SK-N-SH (cell line): ENCODE measurements around the gene OXCT1. TPM values are rescaled to one million over a fixed set of nuclear protein-coding genes. Genes with fewer than 3 reads are reported as not detected.

Source experiments
- CTCF ChIA-PET: fragments of 300-600, 350-600 bp; formaldehyde crosslinking; extraction: SDS; loops from one replicate; lab custom pipeline; 2021; lab: Yijun Ruan, JAX
- POLR2A ChIA-PET: fragments of 350-600 bp; sonication (Branson Sonifier 250); formaldehyde crosslinking; extraction: SDS; loops from one replicate; lab custom pipeline; 2020; ENCODE audit warnings: antibody characterized with exemption, inconsistent platforms; lab: Yijun Ruan, JAX
- DNase-seq: peaks from one replicate; pipeline ENCODE4 v3.0.0; 2012
- H2AFZ ChIP-seq: fragments of 200-600 bp; sonication (generic); 2 replicates; pipeline ENCODE4 v1.8.1; 2016; ENCODE audit warnings: antibody characterized with exemption, mild to moderate bottlenecking, low read depth
- H3F3A ChIP-seq: fragments of 200-600 bp; sonication (generic); replicated peaks from 2 replicates; pipeline ENCODE3; 2016; ENCODE audit warnings: antibody characterized with exemption, mild to moderate bottlenecking; ENCODE audit not compliant: insufficient read depth
- H3K27ac ChIP-seq, 2 experiments: fragments of 200-500 bp in 1 of 2; fragments of 200-600 bp in 1 of 2; sonication (Bioruptor generic) in 1 of 2; sonication (generic), shearing (Covaris generic) in 1 of 2; 2 replicates each; pipeline versions ENCODE4 v1.5.1 to v1.6.1; 2014 to 2016; ENCODE audit warnings: low read depth in 2 of 2, inconsistent platforms in 1 of 2, low read length in 1 of 2, mild to moderate bottlenecking in 1 of 2, mixed read lengths in 1 of 2
- H3K27me3 ChIP-seq: fragments of 200-600 bp; sonication (generic), shearing (Covaris generic); 2 replicates; pipeline ENCODE4 v1.6.1; 2016; ENCODE audit warnings: mixed run types; ENCODE audit not compliant: insufficient read depth
- H3K36me3 ChIP-seq, 2 experiments: fragments of 200-500 bp in 1 of 2; fragments of 200-600 bp in 1 of 2; sonication (Bioruptor generic) in 1 of 2; sonication (generic) in 1 of 2; replicated peaks in 1 of 2; 2 replicates each; pipeline versions ENCODE3 to v1.5.1; 2014 to 2016; ENCODE audit warnings: low read length in 1 of 2, mild to moderate bottlenecking in 1 of 2; ENCODE audit not compliant: insufficient read depth in 2 of 2, control insufficient read depth in 1 of 2
- H3K4me1 ChIP-seq, 2 experiments: fragments of 200-500 bp in 1 of 2; fragments of 200-600 bp in 1 of 2; sonication (Bioruptor generic) in 1 of 2; sonication (generic), shearing (Covaris generic) in 1 of 2; 2 replicates each; pipeline versions ENCODE4 v1.5.1 to v1.6.1; 2014 to 2016; ENCODE audit warnings: low read depth in 1 of 2, low read length in 1 of 2, mixed run types in 1 of 2; ENCODE audit not compliant: insufficient read depth in 2 of 2, control insufficient read depth in 1 of 2
- H3K4me2 ChIP-seq: fragments of 200-600 bp; sonication (generic), shearing (Covaris generic); 2 replicates; pipeline ENCODE4 v1.6.1; 2017; ENCODE audit warnings: mixed run types
- H3K4me3 ChIP-seq, 2 experiments: fragments of 200-500 bp in 1 of 2; fragments of 200-600 bp in 1 of 2; sonication (Bioruptor generic) in 1 of 2; sonication (generic), shearing (Covaris generic) in 1 of 2; 2 replicates each; pipeline versions ENCODE4 v1.5.1 to v1.8.1; 2014 to 2016; ENCODE audit warnings: low read depth in 2 of 2, inconsistent platforms in 1 of 2, low read length in 1 of 2, mild to moderate bottlenecking in 1 of 2, mixed read lengths in 1 of 2, moderate library complexity in 1 of 2
- H3K79me2 ChIP-seq: fragments of 200-600 bp; sonication (generic); 2 replicates; pipeline ENCODE4 v1.8.1; 2017; ENCODE audit warnings: mild to moderate bottlenecking; ENCODE audit not compliant: insufficient read depth
- H3K9ac ChIP-seq: fragments of 200-600 bp; sonication (generic); 2 replicates; pipeline ENCODE4 v1.6.1; 2017; ENCODE audit warnings: mixed run types
- H3K9me2 ChIP-seq: fragments of 200-600 bp; sonication (generic); 2 replicates; pipeline ENCODE4 v1.6.1; 2017; ENCODE audit warnings: mixed run types
- H3K9me3 ChIP-seq: fragments of 200-600 bp; sonication (generic); 2 replicates; pipeline ENCODE4 v1.6.1; 2017; ENCODE audit warnings: mixed run types, mild to moderate bottlenecking, moderate library complexity
- H4K20me1 ChIP-seq: fragments of 200-600 bp; sonication (generic); 2 replicates; pipeline ENCODE4 v1.6.1; 2017; ENCODE audit warnings: mild to moderate bottlenecking, mixed run types; ENCODE audit not compliant: insufficient read depth
- CHD2 ChIP-seq: fragments of 150-350 bp; IDR thresholded peaks from 2 replicates; pipeline ENCODE4 v1.6.1; 2018; ENCODE audit warnings: low read length; ENCODE audit not compliant: partially characterized antibody
- EP300 ChIP-seq, 2 experiments: IDR thresholded peaks; 2 replicates each; pipeline versions ENCODE4 v1.4.0 to v1.6.1; 2012; ENCODE audit warnings: borderline replicate concordance in 1 of 2, low read depth in 1 of 2, low read length in 1 of 2
- FOSL2 ChIP-seq: IDR thresholded peaks from 2 replicates; pipeline ENCODE4 v1.4.0; 2012; ENCODE audit warnings: low read depth, mild to moderate bottlenecking, moderate library complexity, borderline replicate concordance
- GABPA ChIP-seq: IDR thresholded peaks from 2 replicates; pipeline ENCODE4 v1.4.0; 2012; ENCODE audit warnings: low read depth, mild to moderate bottlenecking
- MXI1 ChIP-seq: IDR thresholded peaks from 2 replicates; pipeline ENCODE4 v1.6.1; 2012; ENCODE audit warnings: mild to moderate bottlenecking, low read depth, low read length, improper control_type of control experiment
- NFIC ChIP-seq: IDR thresholded peaks from 2 replicates; pipeline ENCODE4 v1.4.0; 2012; ENCODE audit warnings: borderline replicate concordance
- NRF1 ChIP-seq: IDR thresholded peaks from 2 replicates; pipeline ENCODE4 v1.6.1; 2012; ENCODE audit warnings: low read depth, mild to moderate bottlenecking, low read length
- POLR2AphosphoS5 ChIP-seq: IDR thresholded peaks from 2 replicates; pipeline ENCODE4 v1.6.1; 2012; ENCODE audit warnings: low read depth, low read length
- RFX5 ChIP-seq: IDR thresholded peaks from 2 replicates; pipeline ENCODE4 v1.6.1; 2012; ENCODE audit warnings: mild to moderate bottlenecking, improper control_type of control experiment, low read length
- RXRA ChIP-seq: IDR thresholded peaks from 2 replicates; pipeline ENCODE4 v1.4.0; 2012; ENCODE audit warnings: low read depth, mild to moderate bottlenecking, borderline replicate concordance
- SIN3A ChIP-seq: IDR thresholded peaks from 2 replicates; pipeline ENCODE4 v1.6.1; 2012; ENCODE audit warnings: low read depth, mild to moderate bottlenecking, low read length, moderate library complexity, borderline replicate concordance
- TAF1 ChIP-seq: IDR thresholded peaks from 2 replicates; pipeline ENCODE4 v1.6.1; 2012; ENCODE audit warnings: low read depth, mild to moderate bottlenecking, low read length, moderate library complexity, borderline replicate concordance
- TCF12 ChIP-seq: IDR thresholded peaks from 2 replicates; pipeline ENCODE4 v1.4.0; 2012
- TEAD4 ChIP-seq: IDR thresholded peaks from 2 replicates; pipeline ENCODE4 v1.4.0; 2012; ENCODE audit warnings: mild to moderate bottlenecking, borderline replicate concordance; ENCODE audit not compliant: insufficient read depth
- YY1 ChIP-seq: IDR thresholded peaks from 2 replicates; pipeline ENCODE4 v1.4.0; 2012; ENCODE audit warnings: low read depth, mild to moderate bottlenecking
- WGBS: methylation state at CpG from one replicate; pipeline ENCODE4 v1.1.6; 2017; ENCODE audit warnings: low lambda C conversion rate; 5-methylcytosine and 5-hydroxymethylcytosine counted together
- polyA plus RNA-seq, 3 experiments: library from polyadenylated mRNA; depleted of rRNA; stranded (reverse); fragments of >200 nt; gene quantifications; 2 replicates each; pipeline ENCODE4 v1.2.3, GENCODE V29; 2012
- TF ChIP-seq, protein P1 (sequence below): fragments of 150-350 bp; IDR thresholded peaks from 2 replicates; pipeline ENCODE4 v1.6.1; 2016; ENCODE audit warnings: mild to moderate bottlenecking, low read depth, low read length
- TF ChIP-seq, protein P2 (sequence below): IDR thresholded peaks from 2 replicates; pipeline ENCODE4; 2012
- TF ChIP-seq, protein P3 (sequence below): IDR thresholded peaks from 2 replicates; pipeline ENCODE4 v1.4.0; 2012; ENCODE audit warnings: low read depth, borderline replicate concordance
- TF ChIP-seq, protein P4 (sequence below): IDR thresholded peaks from 2 replicates; pipeline ENCODE4 v1.4.0; 2012; ENCODE audit warnings: low read depth, borderline replicate concordance
- TF ChIP-seq, protein P5 (sequence below): IDR thresholded peaks from 2 replicates; pipeline ENCODE4 v1.4.0; 2012; ENCODE audit warnings: low read depth
- TF ChIP-seq, protein P6 (sequence below): fragments of 200-600 bp; sonication (generic); IDR thresholded peaks from 2 replicates; pipeline ENCODE4 v1.6.1; 2017; ENCODE audit warnings: antibody characterized with exemption, mild to moderate bottlenecking, moderate library complexity

OXCT1 gene
- polyA plus RNA-seq (2012; rRNA removed) = 11.7 and 14.9 TPM in 2 replicates
- 18.4 and 20.9 TPM in 2 replicates for polyA plus RNA-seq (2012; cell fraction: cytosol; rRNA removed)
- 6.4 and 12.6 TPM in 2 replicates for polyA plus RNA-seq (2012; cell fraction: nucleus; rRNA removed)

DNA sequence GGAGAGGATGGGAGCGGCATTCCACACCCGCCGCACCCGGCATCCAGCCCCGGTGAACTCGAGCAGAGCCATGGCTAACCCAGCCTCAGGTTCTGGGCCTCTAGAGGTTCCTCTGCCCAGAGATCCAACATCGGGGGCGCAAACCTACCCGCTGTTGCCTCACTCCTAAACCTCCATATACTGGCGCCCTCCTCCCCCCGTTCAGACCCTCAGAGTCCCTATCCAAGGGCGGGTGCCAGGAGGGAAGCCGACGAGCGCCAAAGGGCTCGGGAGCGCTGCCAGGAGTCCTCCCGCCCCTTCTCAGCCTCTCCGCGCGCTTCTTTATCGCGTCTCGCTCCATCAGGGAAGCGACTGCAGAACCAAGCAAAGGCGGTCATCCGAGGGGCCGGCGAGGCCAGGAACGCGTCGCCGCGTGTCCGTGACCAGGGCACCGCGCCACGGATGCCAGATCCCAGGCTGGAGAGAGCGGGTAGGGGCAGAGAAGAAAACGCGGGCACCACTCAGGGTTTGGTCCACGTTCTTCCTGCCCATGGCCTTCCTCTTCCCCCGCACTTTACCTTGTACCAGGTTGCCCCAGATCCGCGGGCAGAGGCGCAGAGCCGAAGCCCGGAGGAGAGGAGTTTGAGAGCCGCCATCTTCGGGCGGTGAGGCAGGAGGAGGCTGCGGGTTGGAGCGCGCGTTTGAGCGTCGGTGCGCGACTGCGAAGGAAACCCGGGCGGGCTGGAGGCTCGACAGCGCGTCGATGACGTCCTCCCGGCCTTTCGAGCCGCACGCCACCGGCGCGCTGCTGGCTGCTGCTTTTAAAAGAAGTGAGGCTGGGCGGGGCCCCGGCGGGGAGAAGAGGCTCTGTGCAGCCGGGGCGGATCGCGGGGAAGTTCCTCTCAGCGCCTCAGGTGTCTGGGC is at the start of gene OXCT1:
TSS of gene OXCT1 (minus strand) at position 702 of the 903 bp plus-strand sequence. CDS start at position 635, 67 bp downstream.
- Histone ChIP-seq H3K27me3 (no peaks in the 10 kb centered on the region), H3F3A (peaks cover 4% of the 10 kb centered on the region), H3K9me3 (no peaks in the 10 kb centered on the region), H3K79me2 (peaks cover 10% of the 10 kb centered on the region), H3K4me3 (peak within 1 kb of the TSS; percentile 85 to 91), H3K4me1 (peaks cover 6 to 12% of the 10 kb centered on the region in 2 experiments; a peak in 1 of 4 replicates), H3K27ac (peak within 1 kb of the TSS; percentile 72 to 89), H4K20me1 (no peaks in the 10 kb centered on the region), H3K4me2 (peak within 1 kb of the TSS; percentile 94), H3K9ac (peak within 1 kb of the TSS; percentile 84), H3K9me2 (no peaks in the 10 kb centered on the region), H3K36me3 (no peaks in the 10 kb centered on the region), H2AFZ (peak within 1 kb of the TSS; percentile 96)
- CTCF ChIA-PET = interaction anchor here (1.3 to 5.7 kb wide), 3 partner anchors 13 to 187 kb away, joined by 4 to 46 read pairs (median 5); no protein-coding TSS in a partner anchor
- 2% methylated on average over 47 of the region's 82 CpGs for WGBS
- peak; percentile 88 for DNase-seq
- POLR2A ChIA-PET = interaction anchor here (0.6 to 1.4 kb wide), 3 partner anchors 34 to 1176 kb away, joined by 5 to 10 read pairs (median 9); partner anchors contain the start of gene RIMOC1
- TF ChIP-seq, protein P1, sequence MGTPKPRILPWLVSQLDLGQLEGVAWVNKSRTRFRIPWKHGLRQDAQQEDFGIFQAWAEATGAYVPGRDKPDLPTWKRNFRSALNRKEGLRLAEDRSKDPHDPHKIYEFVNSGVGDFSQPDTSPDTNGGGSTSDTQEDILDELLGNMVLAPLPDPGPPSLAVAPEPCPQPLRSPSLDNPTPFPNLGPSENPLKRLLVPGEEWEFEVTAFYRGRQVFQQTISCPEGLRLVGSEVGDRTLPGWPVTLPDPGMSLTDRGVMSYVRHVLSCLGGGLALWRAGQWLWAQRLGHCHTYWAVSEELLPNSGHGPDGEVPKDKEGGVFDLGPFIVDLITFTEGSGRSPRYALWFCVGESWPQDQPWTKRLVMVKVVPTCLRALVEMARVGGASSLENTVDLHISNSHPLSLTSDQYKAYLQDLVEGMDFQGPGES = no peak
- TF ChIP-seq, protein P2, sequence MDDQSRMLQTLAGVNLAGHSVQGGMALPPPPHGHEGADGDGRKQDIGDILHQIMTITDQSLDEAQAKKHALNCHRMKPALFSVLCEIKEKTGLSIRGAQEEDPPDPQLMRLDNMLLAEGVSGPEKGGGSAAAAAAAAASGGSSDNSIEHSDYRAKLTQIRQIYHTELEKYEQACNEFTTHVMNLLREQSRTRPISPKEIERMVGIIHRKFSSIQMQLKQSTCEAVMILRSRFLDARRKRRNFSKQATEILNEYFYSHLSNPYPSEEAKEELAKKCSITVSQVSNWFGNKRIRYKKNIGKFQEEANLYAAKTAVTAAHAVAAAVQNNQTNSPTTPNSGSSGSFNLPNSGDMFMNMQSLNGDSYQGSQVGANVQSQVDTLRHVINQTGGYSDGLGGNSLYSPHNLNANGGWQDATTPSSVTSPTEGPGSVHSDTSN = no peak
- TF ChIP-seq MXI1 (peak; percentile 69; the same call in 1 of the 2 replicates), YY1 (peak; percentile 83), SIN3A (peak; percentile 44; the same call in 1 of the 2 replicates), RXRA (no peak), TCF12 (no peak), CHD2 (no peak), RFX5 (no peak), POLR2AphosphoS5 (peak; percentile 51; the same call in 1 of the 2 replicates), NFIC (peak; percentile 52), TAF1 (peak; percentile 77; the same call in 1 of the 2 replicates), EP300 (IDR thresholded peaks at IDR 0.05; ENCODE audit: borderline replicate concordance in 1 of 2, low read depth in 1 of 2, low read length in 1 of 2) (no peak), NRF1 (peak; percentile 46; the same call in 1 of the 2 replicates), FOSL2 (no peak), TEAD4 (peak; percentile 1; the same call in 1 of the 2 replicates), GABPA (0 out of 2 replicates have a peak, but pooled peaks have one; percentile 9)
- TF ChIP-seq, protein P3, sequence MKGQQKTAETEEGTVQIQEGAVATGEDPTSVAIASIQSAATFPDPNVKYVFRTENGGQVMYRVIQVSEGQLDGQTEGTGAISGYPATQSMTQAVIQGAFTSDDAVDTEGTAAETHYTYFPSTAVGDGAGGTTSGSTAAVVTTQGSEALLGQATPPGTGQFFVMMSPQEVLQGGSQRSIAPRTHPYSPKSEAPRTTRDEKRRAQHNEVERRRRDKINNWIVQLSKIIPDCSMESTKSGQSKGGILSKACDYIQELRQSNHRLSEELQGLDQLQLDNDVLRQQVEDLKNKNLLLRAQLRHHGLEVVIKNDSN = no peak; the same call in 1 of the 2 replicates
- TF ChIP-seq, protein P4, sequence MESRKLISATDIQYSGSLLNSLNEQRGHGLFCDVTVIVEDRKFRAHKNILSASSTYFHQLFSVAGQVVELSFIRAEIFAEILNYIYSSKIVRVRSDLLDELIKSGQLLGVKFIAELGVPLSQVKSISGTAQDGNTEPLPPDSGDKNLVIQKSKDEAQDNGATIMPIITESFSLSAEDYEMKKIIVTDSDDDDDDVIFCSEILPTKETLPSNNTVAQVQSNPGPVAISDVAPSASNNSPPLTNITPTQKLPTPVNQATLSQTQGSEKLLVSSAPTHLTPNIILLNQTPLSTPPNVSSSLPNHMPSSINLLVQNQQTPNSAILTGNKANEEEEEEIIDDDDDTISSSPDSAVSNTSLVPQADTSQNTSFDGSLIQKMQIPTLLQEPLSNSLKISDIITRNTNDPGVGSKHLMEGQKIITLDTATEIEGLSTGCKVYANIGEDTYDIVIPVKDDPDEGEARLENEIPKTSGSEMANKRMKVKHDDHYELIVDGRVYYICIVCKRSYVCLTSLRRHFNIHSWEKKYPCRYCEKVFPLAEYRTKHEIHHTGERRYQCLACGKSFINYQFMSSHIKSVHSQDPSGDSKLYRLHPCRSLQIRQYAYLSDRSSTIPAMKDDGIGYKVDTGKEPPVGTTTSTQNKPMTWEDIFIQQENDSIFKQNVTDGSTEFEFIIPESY = no peak
- TF ChIP-seq, protein P5, sequence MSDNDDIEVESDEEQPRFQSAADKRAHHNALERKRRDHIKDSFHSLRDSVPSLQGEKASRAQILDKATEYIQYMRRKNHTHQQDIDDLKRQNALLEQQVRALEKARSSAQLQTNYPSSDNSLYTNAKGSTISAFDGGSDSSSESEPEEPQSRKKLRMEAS = peak; percentile 56; the same call in 1 of the 2 replicates
- TF ChIP-seq, protein P6, sequence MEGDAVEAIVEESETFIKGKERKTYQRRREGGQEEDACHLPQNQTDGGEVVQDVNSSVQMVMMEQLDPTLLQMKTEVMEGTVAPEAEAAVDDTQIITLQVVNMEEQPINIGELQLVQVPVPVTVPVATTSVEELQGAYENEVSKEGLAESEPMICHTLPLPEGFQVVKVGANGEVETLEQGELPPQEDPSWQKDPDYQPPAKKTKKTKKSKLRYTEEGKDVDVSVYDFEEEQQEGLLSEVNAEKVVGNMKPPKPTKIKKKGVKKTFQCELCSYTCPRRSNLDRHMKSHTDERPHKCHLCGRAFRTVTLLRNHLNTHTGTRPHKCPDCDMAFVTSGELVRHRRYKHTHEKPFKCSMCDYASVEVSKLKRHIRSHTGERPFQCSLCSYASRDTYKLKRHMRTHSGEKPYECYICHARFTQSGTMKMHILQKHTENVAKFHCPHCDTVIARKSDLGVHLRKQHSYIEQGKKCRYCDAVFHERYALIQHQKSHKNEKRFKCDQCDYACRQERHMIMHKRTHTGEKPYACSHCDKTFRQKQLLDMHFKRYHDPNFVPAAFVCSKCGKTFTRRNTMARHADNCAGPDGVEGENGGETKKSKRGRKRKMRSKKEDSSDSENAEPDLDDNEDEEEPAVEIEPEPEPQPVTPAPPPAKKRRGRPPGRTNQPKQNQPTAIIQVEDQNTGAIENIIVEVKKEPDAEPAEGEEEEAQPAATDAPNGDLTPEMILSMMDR = no peak
